NOMO-1 treated with dmso at 0.1 percent for 144 hours (cell line): ENCODE data around the gene ADGRE2.
"Not testable (repeated sequence)": the region's sequence is repeated elsewhere in the genome, so short reads cannot be mapped to it uniquely, and the experiment has no call there.

Experiments used
- DNase-seq: peaks from one replicate; lab custom pipeline; 2025; ENCODE audit not compliant: unreplicated experiment; lab: John Stamatoyannopoulos, UW

Gene ADGRE2

DNA sequence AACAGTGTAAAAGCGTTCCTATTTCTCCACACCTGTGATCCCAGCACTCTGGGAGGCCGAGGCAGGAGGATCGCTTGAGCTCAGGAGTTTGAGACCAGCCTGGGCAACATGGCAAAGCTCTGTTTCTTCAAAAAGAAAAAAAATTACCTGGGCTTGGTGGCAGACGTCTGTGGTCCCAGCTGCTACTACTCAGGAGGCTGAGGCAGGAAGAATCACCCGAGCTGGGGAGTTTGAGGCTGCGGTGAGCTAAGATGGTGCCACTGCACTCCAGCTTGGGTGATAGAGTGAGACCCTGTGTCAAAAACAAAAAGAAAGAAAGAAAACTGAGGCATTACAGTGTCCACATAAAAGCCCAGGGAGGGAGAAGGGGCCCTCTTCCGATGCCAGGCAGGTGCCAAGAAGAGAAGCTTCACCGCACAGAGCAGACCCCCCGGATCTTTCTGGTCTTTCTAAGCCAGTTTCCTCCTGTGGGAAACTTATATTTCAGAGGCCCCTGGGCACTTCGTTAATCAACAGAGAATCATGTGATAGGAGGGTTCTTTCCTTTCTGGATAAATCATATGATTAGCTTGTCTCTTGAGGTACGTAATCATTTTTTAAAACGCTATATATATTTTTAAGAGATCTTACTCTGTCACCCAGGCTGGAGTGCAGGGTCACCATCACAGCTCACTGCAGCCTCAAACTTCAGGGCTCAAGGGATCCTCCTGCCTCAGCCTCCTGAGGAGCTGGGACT, at the start of gene ADGRE2:
Gene ADGRE2 (minus strand): TSS at position 451 of the 736 bp plus-strand sequence. CDS start 1,804 bp downstream, outside the sequence.
- DNase-seq = not testable (repeated sequence)

DNA sequence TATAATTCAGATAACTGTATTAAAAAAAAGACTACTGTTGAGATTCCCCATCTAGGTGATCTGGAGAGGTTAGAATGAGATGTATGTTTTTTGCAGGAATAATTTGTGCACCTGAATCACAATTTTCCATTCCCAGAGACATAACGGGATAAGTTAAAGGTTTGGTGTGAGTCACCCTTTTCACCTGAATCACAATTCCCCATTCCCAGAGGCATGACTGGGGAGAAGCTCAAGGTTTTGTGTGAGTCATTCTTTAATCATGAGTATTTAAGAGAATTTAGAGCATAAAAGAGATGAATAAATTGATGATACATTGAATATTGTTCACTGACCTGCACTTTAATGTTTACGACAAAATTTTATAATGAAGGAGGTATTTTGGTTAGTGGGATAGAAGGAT, 47.6 kb upstream of the ADGRE2 start:
- DNase-seq = no peak

DNA sequence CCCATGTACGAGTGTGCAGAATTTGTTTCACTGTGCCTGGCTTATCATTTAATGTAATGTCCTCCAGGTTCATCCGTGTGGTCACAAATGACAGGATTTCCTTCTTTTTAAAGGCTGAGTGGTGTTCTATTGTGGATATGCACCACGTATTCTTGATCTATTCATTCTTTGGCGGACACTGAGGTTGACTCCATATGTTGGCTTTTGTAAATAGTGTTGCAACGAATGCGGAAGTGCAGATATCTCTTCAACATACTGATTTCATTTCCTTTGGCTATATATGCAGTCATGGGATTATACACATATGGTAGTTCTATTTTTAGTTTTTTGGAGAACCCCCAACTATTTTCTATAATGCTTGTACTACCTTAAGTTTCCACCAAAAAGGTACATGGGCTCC, 43.6 kb upstream of the ADGRE2 start:
- DNase-seq = no peak

DNA sequence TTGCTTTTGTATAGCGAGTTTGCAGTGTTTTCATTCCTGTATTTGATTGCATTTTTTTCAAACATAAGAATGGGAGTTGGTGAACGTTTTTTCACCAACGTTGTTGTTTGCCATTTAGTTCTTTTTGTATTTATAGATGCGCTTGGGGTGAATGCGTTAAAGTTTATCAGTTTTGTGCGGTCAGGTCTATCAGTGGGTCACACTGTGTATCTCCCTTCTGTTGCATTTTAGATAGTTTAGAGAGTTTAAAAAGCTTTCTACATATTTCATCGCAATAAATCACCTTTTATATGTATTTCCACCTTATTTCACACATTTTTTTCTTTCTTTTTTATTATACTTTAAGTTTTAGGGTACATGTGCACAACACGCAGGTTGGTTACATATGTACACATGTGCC, 40.2 kb upstream of the ADGRE2 start:
- no peak for DNase-seq

DNA sequence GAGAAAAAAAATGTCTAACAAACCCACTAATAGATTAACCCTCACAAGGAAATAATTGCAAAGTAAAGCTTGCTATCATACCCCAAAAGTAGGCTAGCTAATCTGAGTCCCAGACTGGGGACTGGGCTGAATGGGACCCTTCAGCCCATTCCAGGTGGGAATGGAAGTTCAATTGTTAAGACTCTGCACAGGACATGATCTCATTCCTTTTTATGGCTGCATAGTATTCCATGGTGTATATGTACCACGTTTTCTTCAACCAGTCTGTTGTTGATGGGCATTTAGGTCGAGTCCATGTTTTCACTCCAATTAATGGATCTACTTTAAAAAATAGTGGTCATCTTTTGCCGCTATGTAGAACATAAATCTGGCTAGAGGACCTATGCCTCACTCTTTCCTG, 38.7 kb upstream of the ADGRE2 start:
- no peak for DNase-seq

DNA sequence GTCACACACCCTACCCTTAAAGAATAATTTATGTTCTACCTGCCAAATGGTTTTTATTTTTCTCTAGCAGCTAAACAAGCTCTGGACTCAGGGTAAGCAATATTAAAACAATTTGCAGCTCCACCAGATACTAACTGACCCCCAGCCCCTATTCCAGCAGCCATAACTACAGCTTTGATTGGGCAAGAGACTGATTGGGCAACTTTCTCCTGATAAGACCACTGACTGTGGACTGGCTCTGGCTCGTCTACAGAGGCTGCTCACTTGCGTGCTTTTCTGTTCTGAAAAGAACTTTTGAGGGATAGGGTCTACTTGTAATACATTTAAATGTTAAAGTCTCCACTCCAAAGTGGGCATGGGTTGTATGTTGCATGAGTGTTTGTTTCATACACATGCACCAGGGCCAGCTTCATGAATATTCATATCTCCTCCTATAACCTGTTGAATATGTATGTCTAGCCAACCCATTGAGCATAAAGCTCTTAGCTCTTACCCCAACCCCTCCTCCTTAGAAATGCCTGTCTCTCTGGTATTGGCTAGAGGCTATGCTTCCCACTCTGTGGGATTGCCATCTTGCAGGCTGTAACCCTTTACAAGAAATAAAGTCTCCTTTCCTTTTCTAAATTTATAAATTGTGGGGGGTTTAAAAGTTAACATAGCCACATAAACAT, 36.8 kb upstream of the ADGRE2 start:
- no peak for DNase-seq

DNA sequence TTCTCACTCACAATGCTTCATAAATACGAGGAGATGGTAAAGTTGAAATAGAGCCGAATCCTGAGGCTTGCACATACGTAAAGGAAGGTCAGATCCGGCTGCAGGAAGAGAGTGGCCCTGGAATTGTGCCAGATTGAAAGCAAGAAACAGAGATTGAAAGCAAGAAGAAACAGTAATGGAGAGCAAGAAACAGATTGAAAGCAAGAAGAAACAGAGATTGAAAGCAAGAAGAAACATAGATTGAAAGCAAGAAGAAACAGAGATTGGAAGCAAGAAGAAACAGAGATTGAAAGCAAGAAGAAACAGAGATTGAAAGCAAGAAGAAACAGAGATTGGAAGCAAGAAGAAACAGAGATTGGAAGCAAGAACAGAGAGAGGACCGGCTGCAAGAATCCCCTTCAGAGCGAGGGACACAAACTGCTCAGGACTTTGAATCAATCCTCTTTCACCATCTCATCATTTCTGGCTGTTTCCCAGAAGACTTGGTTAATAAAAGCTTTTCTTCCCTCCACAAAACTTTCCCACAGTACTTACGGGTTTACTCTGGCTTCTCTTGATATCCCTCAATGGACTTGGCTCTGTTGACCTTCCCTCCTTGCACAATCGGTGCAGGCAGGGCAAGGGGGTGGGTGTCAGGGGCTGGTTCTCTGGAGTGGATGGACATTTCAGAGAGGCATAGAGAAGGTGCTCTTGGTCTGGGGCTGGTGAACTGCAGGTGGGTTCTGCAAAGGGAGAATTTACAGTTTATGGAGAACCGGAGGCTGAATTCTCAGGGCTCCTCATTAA, 31.1 kb upstream of the ADGRE2 start:
- no peak for DNase-seq

DNA sequence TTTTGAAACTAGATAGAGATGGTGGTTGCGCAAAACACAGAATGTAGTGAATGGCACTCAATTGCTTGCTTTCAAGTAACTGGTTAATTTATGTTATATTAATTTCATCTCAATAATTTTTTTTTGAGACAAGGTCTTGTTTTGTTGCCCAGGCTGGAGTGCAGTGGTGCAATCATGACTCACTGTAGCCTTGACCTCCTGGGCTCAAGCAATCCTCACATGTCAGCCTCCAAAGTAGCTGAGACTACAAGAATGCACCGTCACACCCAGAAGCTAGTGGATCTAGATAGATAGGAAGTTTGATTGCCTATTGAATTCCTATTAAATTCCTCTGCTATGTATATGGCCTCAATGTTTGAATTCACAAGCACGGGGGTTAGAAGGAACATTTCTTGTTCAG, 26.4 kb upstream of the ADGRE2 start:
- no peak for DNase-seq

DNA sequence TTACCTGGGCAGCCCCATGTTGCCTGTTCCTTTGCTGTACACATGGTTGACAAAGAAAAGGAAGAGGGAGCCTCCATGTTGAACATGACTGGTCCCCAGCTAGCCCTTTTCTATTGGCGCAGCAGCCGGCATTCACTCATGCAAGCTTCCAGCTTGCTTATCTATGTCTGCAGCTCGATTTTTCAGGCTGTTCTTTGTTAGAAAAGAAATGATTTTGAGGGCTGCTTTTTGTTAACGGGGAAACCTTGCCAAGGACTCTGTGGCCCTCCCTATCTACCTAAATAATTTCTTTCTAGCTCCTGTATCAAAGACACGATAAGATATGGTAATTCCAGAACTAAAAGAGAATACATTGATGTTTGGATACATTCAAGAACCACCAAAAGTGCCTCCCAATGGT, 20.4 kb upstream of the ADGRE2 start:
- DNase-seq = no peak

DNA sequence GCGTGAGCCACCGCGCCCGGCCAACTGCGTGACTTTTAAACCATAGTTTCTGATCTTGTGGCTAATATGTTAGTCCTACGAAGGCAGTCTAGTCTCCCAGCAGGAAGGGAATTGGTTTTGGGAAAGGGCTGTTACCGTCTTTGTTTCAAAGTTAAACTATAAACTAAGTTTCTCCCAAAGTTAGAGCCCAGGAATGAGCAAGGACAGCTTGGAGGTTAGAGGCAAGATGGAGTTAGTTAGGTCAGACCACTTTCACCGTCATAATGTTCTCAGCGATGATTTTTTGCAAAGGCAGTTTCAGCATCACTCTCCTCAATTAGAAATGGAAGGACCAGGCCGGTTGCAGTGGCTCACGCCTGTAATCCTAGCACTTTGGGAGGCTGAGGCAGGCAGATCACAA, 17.7 kb upstream of the ADGRE2 start:
- DNase-seq = no peak

DNA sequence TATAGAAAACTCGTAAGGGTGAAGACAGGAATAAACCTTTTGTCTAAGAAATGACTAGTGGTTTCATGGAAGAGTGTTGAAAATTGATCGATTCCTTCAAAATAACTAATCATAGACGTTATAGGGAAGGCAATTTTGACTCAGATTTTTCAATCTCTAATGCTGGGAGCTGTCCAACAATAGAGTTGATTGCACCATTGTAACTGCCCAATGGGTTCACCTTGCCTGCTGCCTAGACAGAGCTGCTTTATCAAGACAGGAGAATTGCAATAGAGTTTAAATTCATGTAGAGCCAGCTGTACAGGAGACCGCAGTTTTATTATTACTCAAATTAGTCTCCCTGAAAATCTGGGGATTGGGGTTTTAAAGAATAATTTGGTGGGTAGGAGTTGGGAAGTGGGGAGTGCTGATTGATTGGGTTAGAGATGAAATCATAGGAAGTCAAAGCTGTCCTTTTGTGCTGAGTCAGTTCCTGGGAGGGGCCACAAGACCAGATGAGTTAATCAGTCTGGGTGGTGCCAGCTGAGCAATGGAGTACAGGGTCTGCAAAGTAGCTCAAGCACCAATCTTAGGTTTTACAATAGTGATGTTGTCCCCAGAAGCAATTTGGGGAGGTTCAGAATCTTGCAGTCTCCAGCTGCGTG, 16.8 kb upstream of the ADGRE2 start:
- no peak for DNase-seq

DNA sequence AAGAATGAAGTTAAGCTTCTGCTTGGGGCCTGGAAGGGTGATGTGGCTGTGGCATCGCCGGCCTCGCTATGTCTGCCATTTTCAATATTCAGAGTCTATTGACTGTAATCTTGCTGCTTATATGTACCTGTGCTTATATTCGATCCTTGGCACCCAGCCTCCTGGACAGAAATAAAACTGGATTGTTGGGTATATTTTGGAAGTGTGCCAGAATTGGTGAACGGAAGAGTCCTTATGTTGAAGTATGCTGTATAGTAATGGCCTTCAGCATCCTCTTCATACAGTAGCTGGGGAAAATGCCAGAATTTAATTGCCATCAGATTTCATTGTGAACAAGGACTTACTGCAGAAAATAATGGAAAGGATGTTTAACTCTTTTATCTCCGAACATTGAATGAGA, 13.9 kb upstream of the ADGRE2 start:
- not testable (repeated sequence) for DNase-seq

DNA sequence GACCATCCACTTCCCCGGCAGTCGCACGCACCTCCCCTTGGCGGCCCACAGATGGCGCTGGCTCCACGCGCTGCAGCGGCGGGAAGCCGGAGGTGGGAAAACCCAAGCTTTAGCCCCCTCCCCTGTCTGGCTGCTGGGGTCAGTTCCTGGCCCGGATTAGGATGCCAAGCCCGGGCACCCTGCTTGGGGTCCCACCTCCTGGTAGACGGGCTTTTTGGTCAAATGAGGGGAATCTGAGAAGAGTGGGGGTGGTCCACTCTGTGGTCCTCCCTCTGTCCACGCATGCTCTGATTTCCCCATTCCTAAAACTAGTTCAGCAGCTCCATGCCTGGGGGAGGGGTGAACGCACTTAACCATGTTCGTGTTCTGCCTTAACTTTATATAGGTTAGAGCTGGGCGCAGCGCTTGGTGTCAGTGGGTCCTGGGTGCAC, 8.1 kb upstream of the ADGRE2 start:
- no peak for DNase-seq

DNA sequence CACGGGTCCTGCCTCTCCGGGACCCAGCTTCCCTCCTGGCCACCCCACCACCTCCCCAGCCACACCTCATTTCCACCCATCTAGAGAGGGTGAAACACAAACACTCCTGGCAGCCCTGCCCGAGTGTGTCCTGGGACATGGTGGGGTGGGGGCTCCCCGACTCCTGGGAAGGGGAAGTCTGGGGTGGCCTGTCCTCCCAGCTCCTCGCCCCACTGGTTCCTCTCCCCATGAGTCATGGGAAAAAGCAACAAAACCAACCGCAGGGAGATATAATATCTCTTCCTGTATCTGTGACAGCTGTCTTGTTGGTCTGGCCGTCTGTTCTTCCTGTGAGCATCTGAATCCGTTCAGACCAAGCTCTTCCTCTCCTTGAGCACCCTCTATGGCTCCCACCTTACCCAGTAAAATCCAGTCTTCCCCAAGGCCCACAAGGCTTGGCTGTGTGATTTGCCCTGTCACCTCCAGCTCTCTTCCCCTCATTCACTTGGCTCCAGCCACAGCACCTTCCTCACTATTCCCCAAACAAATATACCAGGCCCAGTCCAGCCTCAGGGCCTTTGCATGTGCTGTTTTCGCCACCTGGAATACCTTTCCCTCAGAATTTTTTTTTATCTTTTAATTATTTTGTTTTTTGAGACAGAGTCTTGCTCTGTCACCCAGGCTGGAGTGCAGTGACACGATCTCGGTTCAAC, 6.9 kb upstream of the ADGRE2 start:
- DNase-seq = peak; percentile 83

DNA sequence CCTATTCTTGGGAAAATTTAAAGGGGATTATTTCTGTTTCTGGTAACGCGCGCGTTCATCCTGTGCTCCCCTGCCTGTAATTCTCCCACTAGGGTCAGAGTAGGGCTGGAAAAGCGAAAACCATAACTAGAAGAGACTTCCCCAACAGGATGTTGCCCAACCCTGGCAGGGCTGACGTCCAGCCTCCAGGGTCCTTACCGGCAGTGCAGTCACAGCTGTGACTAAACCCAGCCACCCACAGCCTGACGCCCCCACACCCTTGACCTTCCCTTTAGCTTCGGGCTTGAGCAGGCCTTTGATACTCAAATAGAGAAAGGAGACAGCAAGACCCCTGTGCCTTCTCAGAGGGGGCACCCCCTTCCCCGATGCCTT, 6.4 kb upstream of the ADGRE2 start:
- DNase-seq = peak; percentile 57

DNA sequence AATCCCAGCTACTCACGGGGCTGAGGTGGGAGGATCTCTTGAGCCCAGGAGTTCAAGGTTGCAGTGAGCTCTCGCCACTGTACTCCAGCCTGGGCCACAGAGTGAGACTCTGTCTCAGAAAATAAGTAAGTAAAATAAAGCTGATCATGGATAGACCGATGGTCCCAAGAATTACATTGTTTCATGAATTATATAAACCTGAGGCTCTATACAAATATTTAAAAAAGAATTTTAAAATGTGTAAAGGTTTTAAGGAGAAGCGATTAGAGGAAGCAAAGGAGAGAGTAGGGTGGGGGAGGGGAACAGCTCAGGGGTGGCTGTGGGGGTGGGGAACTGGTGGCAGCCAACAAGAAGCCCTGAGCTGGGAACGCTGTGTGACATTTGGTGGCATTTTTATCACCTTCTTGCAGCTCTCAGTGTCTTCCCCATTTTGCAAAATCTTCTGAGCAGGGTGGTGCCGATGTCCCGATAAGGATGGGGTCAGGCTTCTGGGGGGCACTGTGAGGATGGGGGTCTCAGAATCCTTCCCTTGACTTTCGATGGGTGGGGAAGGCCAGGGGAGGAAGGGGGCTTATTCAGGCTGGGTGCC, 5.1 kb upstream of the ADGRE2 start:
- not testable (repeated sequence) for DNase-seq

DNA sequence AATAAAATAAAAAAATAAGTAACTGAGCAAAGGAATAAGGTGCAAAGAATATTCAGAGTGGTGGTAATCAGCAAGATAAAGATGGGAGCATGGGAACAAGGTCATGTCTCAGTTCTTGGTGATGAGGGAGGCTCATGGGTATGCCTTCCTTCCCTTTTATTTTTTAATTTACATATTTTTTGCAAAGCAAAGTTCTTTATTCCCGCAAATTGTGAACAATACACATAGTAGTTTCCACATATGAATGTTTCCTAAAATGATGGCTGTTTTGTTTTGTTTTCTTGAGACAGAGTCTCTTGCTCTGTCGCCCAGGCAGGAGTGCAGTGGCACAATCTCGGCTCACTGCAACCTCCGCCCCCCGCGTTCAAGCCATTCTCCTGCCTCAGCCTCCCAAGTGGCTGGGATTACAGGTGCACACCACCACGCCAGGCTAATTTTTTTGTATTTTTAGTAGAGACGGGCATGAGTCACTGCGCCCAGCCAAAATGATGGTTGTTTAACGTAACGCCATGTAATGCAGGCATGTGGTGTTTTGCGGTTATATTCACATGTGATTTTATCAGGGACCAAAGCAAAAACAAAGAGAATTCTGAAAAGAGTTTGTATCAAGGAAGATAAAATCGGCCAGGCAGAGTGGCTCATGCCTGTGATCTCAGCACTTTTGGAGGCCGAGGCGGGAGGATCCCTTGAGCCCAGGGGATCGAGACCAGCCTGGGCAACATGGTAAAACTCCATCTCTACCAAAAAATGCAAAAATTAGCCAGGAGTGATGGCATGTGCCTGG, 4.5 kb upstream of the ADGRE2 start:
- DNase-seq = no peak

DNA sequence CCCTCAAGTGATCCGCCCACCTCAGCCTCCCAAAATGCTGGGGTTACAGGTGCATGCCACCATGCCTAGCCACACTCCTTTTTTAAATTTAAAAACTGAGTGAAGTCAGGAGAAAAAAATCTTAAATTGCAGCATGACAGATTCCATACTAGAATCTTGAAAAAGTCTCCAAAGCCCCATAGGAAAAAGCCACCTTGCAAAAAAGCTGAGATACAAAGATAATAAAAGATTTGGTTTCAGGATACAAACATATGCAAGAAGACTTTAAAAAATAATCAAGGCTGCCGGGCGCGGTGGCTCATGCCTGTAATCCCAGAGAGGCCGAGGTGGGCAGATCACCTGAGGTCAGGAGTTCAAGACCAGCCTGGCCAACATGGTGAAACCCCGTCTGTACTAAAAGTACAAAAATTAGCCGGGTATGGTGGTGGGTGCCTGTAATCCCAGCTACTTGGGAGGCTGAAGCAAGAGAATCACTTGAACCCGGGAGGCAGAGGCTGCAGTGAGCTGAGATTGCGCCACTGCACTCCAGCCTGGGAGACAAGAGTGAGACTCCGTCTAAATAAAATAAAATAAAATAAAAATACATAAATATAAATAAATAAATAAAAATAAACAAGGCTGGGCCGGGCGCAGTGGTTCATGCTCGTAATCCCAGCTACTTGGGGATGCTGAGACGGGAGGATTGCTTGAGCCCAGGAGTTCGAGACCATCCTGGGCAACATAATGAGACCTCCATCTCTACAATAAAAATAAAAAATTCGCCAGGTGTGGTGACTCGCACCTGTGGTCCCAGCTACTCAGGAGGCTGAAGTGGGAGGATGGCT, 3.6 kb upstream of the ADGRE2 start:
- not testable (repeated sequence) for DNase-seq
